Measurements from ENCODE around the gene RAMP2. TPM values are rescaled to one million over a fixed set of nuclear protein-coding genes. Genes with fewer than 3 reads are reported as not detected.
A peak's percentile ranks its signal among the peaks of the same experiment; 100 is the strongest.
"Not testable (repeated sequence)": the region's sequence is repeated elsewhere in the genome, so short reads cannot be mapped to it uniquely, and the experiment has no call there.

The RAMP2 gene, protein sequence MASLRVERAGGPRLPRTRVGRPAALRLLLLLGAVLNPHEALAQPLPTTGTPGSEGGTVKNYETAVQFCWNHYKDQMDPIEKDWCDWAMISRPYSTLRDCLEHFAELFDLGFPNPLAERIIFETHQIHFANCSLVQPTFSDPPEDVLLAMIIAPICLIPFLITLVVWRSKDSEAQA
- 10 to 100 TPM in 2 of 4 donors, 1 to 10 TPM in 2; 1.1 to 48.2 (median 16.4) TPM for polyA plus RNA-seq
- long read RNA-seq, donor 1: 0 reads
- long read RNA-seq, donor 2, transcript RAMP2-201 (4 exons, 780 nt): major isoform, 14 of 15 reads
- long read RNA-seq, donor 2, partial matches to known transcripts: 0 of 15 reads
- long read RNA-seq, donor 2, other reads (novel, unspliced or antisense): 0 of 15 reads
- long read RNA-seq, donor 3, transcript RAMP2-201 (4 exons, 780 nt): major isoform, 21 of 22 reads
- long read RNA-seq, donor 3, partial matches to known transcripts: 0 of 22 reads
- long read RNA-seq, donor 3, other reads (novel, unspliced or antisense): 0 of 22 reads
- long read RNA-seq, donor 4, partial matches to known transcripts: 0 of 3 reads
- long read RNA-seq, donor 4, other reads (novel, unspliced or antisense): 0 of 3 reads
- long read RNA-seq, donor 5, transcript RAMP2-201 (4 exons, 780 nt): major isoform, 7 of 8 reads
- long read RNA-seq, donor 5, partial matches to known transcripts: 0 of 8 reads
- long read RNA-seq, donor 5, other reads (novel, unspliced or antisense): 0 of 8 reads
- long read RNA-seq, donor 6, transcript RAMP2-201 (4 exons, 780 nt): major isoform, 19 of 22 reads
- long read RNA-seq, donor 6, partial matches to known transcripts: 0 of 22 reads
- long read RNA-seq, donor 6, other reads (novel, unspliced or antisense): 0 of 22 reads
- long read RNA-seq, donor 7, transcript RAMP2-201 (4 exons, 780 nt): major isoform, 90 of 109 reads
- long read RNA-seq, donor 7, partial matches to known transcripts: 17 of 109 reads
- long read RNA-seq, donor 7, other reads (novel, unspliced or antisense): 0 of 109 reads
- long read RNA-seq, donor 8, transcript RAMP2-201 (4 exons, 780 nt): major isoform, 7 of 8 reads
- long read RNA-seq, donor 8, partial matches to known transcripts: 0 of 8 reads
- long read RNA-seq, donor 8, other reads (novel, unspliced or antisense): 0 of 8 reads
- long read RNA-seq, donor 9, transcript RAMP2-201 (4 exons, 780 nt): major isoform, 5 of 6 reads
- long read RNA-seq, donor 9, partial matches to known transcripts: 0 of 6 reads
- long read RNA-seq, donor 9, other reads (novel, unspliced or antisense): 0 of 6 reads
- long read RNA-seq, donor 10, transcript RAMP2-201 (4 exons, 780 nt): major isoform, 35 of 44 reads
- long read RNA-seq, donor 10, partial matches to known transcripts: 6 of 44 reads
- long read RNA-seq, donor 10, other reads (novel, unspliced or antisense): 0 of 44 reads

DNA sequence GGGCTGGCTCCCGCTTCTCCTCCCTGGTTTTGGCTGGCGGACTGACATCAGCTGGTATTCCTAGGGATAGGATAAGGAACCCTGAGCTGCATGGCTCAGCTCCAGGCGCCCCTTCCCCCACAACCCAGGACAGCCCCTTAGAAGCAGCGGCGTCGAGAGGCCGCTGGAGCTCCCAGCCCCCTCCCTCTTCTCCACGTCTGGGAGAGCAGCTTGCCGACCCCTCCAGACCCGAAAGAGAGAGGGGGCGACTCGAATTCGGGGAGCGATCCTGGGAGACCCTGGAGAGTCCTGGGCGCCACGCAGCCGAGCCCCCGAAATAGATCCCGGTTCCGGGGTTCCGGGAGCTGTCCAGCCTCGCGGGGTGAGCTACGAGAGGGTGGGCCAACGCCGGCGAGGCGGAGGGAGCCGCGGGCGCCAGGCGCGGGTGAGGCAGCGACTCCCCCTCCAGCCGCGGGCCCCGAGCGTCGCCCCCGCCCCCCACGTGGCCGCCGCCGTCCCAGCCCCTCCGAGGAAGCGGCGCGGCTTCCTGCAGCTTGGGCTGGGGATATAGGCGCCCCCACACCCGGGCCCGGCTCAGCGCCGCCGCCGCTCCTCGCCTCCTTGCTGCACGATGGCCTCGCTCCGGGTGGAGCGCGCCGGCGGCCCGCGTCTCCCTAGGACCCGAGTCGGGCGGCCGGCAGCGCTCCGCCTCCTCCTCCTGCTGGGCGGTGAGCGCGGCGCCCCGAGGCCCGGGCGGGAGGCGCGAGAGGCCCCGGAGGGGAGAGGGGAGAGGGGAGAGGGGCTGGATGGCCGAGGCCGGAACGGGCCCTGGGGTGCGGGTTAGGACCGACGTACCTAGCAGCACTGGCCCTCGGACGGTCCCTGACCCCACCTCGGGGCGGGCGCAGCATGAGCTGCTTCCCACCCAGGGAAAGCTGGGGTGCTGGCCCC lies at the start of gene RAMP2:
Gene RAMP2, plus strand, starts transcription at position 576 of the 930 bp plus-strand sequence. Its CDS starts 35 bp downstream, at position 611.
- Histone ChIP-seq H3K27ac (ENCODE audit: low read depth in 1 of 3, low read length in 2 of 3) (peak within 1 kb of the TSS in 2 of 3 donors; percentile 1 to 24), H3K9me3 (ENCODE audit: control insufficient read depth in 2 of 2, insufficient read depth in 1 of 2, low read depth in 1 of 2, low read length in 1 of 2) (no peaks in the 10 kb centered on the region), H3K27me3 (ENCODE audit: control insufficient read depth in 3 of 3, insufficient read depth in 3 of 3, low read length in 3 of 3) (peaks cover 0 to 12% (median 3%) of the 10 kb centered on the region in 3 donors), H3K4me1 (ENCODE audit: control insufficient read depth in 3 of 3, insufficient read depth in 2 of 3, low read depth in 1 of 3, low read length in 2 of 3) (peaks cover 0 to 22% (median 0%) of the 10 kb centered on the region in 3 donors), H3K36me3 (ENCODE audit: control insufficient read depth in 3 of 3, insufficient read depth in 2 of 3, low read depth in 1 of 3, low read length in 3 of 3) (no peaks in the 10 kb centered on the region), H3K4me3 (ENCODE audit: low read depth in 1 of 3, low read length in 3 of 3) (peak within 1 kb of the TSS; percentile 20 to 57 (median 50))
- FAIRE-seq (no peak), DNase-seq (peak; percentile 11 to 63)
- 3 to 5% (median 4%) methylated on average over 54 to 92 of the region's 92 CpGs for WGBS, 3 donors

DNA sequence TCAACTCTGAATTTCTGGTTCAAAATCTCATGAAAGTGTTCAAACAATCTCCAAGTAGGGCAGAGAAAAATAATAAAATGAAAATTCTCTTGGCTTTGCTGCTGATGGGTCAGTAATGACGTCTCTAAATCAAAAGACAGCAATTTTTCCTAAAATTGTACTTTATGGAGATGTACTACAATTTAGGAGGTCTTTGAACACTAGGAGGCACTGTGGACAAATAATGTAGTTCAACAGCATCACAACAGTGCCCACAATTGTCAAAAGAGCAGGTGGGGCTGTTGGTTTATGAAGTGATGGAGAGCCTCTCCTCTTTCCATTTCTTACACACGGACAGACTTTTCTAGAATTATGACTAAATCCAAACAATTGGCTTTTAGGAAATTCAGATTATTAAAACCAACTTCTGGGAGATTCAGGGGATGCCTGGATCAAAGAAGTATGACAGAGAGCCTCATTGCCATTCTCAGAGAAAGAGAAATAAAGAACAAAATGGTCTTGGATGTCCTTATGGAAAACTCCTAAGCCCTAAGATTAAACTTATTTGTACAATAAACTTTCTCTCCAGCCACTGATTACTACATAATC lies 39.9 kb upstream of the RAMP2 start:
- peaks cover 14 to 46% (median 18%) of the 10 kb centered on the region in 3 donors for H3K36me3 ChIP-seq (ENCODE audit: control insufficient read depth in 3 of 3, insufficient read depth in 2 of 3, low read depth in 1 of 3, low read length in 3 of 3)
- no peak overlapping the region for H3K4me3 ChIP-seq (ENCODE audit: low read depth in 1 of 3, low read length in 3 of 3)
- FAIRE-seq (no peak), DNase-seq (peak; percentile 70 to 77)
- H3K9me3 ChIP-seq (ENCODE audit: control insufficient read depth in 2 of 2, insufficient read depth in 1 of 2, low read depth in 1 of 2, low read length in 1 of 2): no peaks in the 10 kb centered on the region
- no peaks in the 10 kb centered on the region for H3K4me1 ChIP-seq (ENCODE audit: control insufficient read depth in 3 of 3, insufficient read depth in 2 of 3, low read depth in 1 of 3, low read length in 2 of 3)
- no peaks in the 10 kb centered on the region for H3K27me3 ChIP-seq (ENCODE audit: control insufficient read depth in 3 of 3, insufficient read depth in 3 of 3, low read length in 3 of 3)
- H3K27ac ChIP-seq (ENCODE audit: low read depth in 1 of 3, low read length in 2 of 3): no peak overlapping the region
- 5 to 14% (median 9%) methylated on average over 2 of the region's 2 CpGs for WGBS, 3 donors

DNA sequence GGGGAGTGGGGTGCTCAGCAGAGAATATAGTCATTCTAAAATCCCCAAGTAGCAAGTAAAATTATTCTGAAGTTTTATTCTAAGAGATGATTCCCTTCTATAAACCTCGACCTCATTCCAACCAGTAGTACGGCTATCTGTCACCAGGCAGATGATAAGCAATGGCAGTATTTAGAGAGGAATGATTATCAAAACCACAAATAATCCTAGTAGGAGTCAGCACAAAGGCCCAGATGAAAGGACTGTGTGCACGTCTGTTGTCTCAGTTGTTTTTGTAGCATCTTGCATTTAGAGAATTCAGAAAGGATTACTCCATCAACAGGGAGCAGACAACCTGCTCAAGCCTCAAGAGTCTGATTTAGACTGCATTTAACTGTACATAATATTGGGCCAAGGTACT lies 37.4 kb upstream of the RAMP2 start:
- Histone ChIP-seq H3K27me3 (ENCODE audit: control insufficient read depth in 3 of 3, insufficient read depth in 3 of 3, low read length in 3 of 3) (no peaks in the 10 kb centered on the region), H3K36me3 (ENCODE audit: control insufficient read depth in 3 of 3, insufficient read depth in 2 of 3, low read depth in 1 of 3, low read length in 3 of 3) (peaks cover 9 to 60% (median 18%) of the 10 kb centered on the region in 3 donors), H3K4me3 (ENCODE audit: low read depth in 1 of 3, low read length in 3 of 3) (no peak overlapping the region), H3K9me3 (ENCODE audit: control insufficient read depth in 2 of 2, insufficient read depth in 1 of 2, low read depth in 1 of 2, low read length in 1 of 2) (no peaks in the 10 kb centered on the region), H3K4me1 (ENCODE audit: control insufficient read depth in 3 of 3, insufficient read depth in 2 of 3, low read depth in 1 of 3, low read length in 2 of 3) (no peaks in the 10 kb centered on the region), H3K27ac (ENCODE audit: low read depth in 1 of 3, low read length in 2 of 3) (no peak overlapping the region)
- WGBS, 3 donors: 85 to 89% (median 86%) methylated on average over 3 of the region's 3 CpGs
- FAIRE-seq (no peak), DNase-seq (no peak)

DNA sequence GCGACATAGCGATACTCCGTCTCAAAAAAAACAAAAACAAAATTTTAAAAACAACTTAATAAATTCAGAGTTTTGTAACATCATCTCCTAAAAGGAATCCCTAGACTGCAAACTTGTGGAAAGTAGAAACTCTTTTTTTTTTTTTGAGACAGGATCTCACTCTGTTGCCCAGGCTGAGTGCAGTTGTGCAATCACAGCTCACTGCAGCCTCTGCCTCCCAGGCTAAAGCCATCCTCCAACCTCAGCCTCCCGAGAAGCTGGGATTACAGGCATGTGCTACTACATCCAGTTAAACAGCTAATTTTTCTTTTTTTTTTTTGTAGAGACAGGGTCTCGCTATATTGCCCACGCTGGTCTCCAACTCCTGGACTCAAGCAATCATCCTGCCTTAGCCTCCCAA lies 35.9 kb upstream of the RAMP2 start:
- H3K27me3 ChIP-seq (ENCODE audit: control insufficient read depth in 3 of 3, insufficient read depth in 3 of 3, low read length in 3 of 3): no peaks in the 10 kb centered on the region
- WGBS, 3 donors: 98 to 99% (median 98%) methylated on average over 6 of the region's 6 CpGs
- H3K9me3 ChIP-seq (ENCODE audit: control insufficient read depth in 2 of 2, insufficient read depth in 1 of 2, low read depth in 1 of 2, low read length in 1 of 2): no peaks in the 10 kb centered on the region
- H3K4me1 ChIP-seq (ENCODE audit: control insufficient read depth in 3 of 3, insufficient read depth in 2 of 3, low read depth in 1 of 3, low read length in 2 of 3): no peaks in the 10 kb centered on the region
- H3K4me3 ChIP-seq (ENCODE audit: low read depth in 1 of 3, low read length in 3 of 3): no peak overlapping the region
- no peak for FAIRE-seq
- DNase-seq: no peak
- H3K36me3 ChIP-seq (ENCODE audit: control insufficient read depth in 3 of 3, insufficient read depth in 2 of 3, low read depth in 1 of 3, low read length in 3 of 3): peaks cover 9 to 66% (median 13%) of the 10 kb centered on the region in 3 donors
- no peak overlapping the region for H3K27ac ChIP-seq (ENCODE audit: low read depth in 1 of 3, low read length in 2 of 3)

DNA sequence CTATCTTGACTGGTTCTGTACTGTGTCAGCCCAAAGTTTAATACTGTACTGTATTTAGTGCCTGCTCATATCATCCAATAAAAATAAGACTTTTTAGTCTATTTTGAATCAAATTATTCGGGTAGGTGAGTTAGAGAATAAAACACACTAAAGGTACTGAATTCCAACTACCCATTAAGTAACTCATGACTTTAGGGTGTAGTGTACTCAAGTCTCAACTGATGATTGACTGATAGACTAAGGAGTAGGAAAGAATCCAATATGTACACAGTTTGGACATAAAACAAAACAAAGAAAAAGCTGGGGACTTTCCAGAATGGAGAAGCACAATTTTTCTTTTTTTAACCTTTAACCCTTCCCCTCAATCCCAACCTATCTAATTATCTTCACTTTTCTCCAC lies 20.3 kb upstream of the RAMP2 start:
- peaks cover 0 to 14% (median 2%) of the 10 kb centered on the region in 3 donors for H3K4me1 ChIP-seq (ENCODE audit: control insufficient read depth in 3 of 3, insufficient read depth in 2 of 3, low read depth in 1 of 3, low read length in 2 of 3)
- FAIRE-seq: no peak
- no peak for DNase-seq
- peaks cover 0 to 12% (median 0%) of the 10 kb centered on the region in 3 donors for H3K36me3 ChIP-seq (ENCODE audit: control insufficient read depth in 3 of 3, insufficient read depth in 2 of 3, low read depth in 1 of 3, low read length in 3 of 3)
- H3K4me3 ChIP-seq (ENCODE audit: low read depth in 1 of 3, low read length in 3 of 3): no peak overlapping the region
- no peak overlapping the region for H3K27ac ChIP-seq (ENCODE audit: low read depth in 1 of 3, low read length in 2 of 3)
- peaks cover 0 to 3% of the 10 kb centered on the region in 2 donors for H3K9me3 ChIP-seq (ENCODE audit: control insufficient read depth in 2 of 2, insufficient read depth in 1 of 2, low read depth in 1 of 2, low read length in 1 of 2)
- 77 to 95% (median 80%) methylated on average over 1 of the region's 1 CpG for WGBS, 3 donors
- peaks cover 0 to 3% (median 0%) of the 10 kb centered on the region in 3 donors for H3K27me3 ChIP-seq (ENCODE audit: control insufficient read depth in 3 of 3, insufficient read depth in 3 of 3, low read length in 3 of 3)

DNA sequence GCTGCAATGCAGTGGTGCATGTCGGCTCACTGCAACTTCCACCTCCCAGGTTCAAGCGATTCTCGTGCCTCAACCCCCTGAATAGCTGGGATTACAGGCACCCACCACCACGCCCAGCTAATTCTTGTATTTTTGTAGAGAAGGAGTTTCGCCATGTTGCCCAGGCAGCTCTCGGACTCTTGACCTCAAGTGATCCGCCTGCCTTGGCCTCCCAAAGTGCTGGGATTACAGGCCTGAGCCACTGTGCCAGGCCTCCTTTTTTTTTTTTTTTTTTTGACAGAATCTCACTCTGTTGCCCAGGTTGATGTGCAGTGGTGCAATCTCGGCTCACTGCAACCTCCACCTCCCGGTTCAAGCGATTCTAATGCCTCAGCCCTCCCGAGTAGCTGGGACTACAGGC lies 18.1 kb upstream of the RAMP2 start:
- H3K27ac ChIP-seq (ENCODE audit: low read depth in 1 of 3, low read length in 2 of 3); FAIRE-seq; H3K36me3 ChIP-seq (ENCODE audit: control insufficient read depth in 3 of 3, insufficient read depth in 2 of 3, low read depth in 1 of 3, low read length in 3 of 3); H3K27me3 ChIP-seq (ENCODE audit: control insufficient read depth in 3 of 3, insufficient read depth in 3 of 3, low read length in 3 of 3); H3K9me3 ChIP-seq (ENCODE audit: control insufficient read depth in 2 of 2, insufficient read depth in 1 of 2, low read depth in 1 of 2, low read length in 1 of 2); H3K4me3 ChIP-seq (ENCODE audit: low read depth in 1 of 3, low read length in 3 of 3); DNase-seq: not testable (repeated sequence)
- H3K4me1 ChIP-seq (ENCODE audit: control insufficient read depth in 3 of 3, insufficient read depth in 2 of 3, low read depth in 1 of 3, low read length in 2 of 3): peaks cover 0 to 14% (median 2%) of the 10 kb centered on the region in 3 donors
- 89 to 93% (median 91%) methylated on average over 11 of the region's 11 CpGs for WGBS, 3 donors

Data from small intestine (tissue), 16 donors.